Muscle of leg (tissue), 11 donors: Measurements from ENCODE around the gene FBXL16. TPM values are rescaled to one million over a fixed set of nuclear protein-coding genes. Genes with fewer than 3 reads are reported as not detected.

Experiments used
- DNase-seq: peaks from one replicate; pipeline ENCODE4 v3.0.0; 2013
- H3K27ac ChIP-seq: one replicate; pipeline ENCODE4 v1.5.1; 2013; ENCODE audit warnings: mild to moderate bottlenecking, low read length, control low read depth
- H3K27me3 ChIP-seq: one replicate; pipeline ENCODE4 v1.6.1; 2013; ENCODE audit warnings: low read length; ENCODE audit not compliant: control insufficient read depth, insufficient read depth
- H3K36me3 ChIP-seq: one replicate; pipeline ENCODE4 v1.6.1; 2013; ENCODE audit warnings: low read length; ENCODE audit not compliant: control insufficient read depth, insufficient read depth
- H3K4me1 ChIP-seq: one replicate; pipeline ENCODE4 v1.6.1; 2013; ENCODE audit warnings: low read length; ENCODE audit not compliant: control insufficient read depth, insufficient read depth
- H3K4me3 ChIP-seq: one replicate; pipeline ENCODE4 v1.5.1; 2013; ENCODE audit warnings: low read length, control low read depth
- H3K9me3 ChIP-seq: replicated peaks from 2 replicates; pipeline ENCODE4 v1.6.1; 2013; ENCODE audit warnings: low read depth, low read length; ENCODE audit not compliant: control insufficient read depth
- WGBS: methylation state at CpG from one replicate; pipeline ENCODE4 v1.1.5; 2013; ENCODE audit warnings: missing lambda C conversion rate; ENCODE audit not compliant: insufficient coverage; 5-methylcytosine and 5-hydroxymethylcytosine counted together
- polyA plus RNA-seq, 8 donors: library from polyadenylated mRNA; unstranded; fragments of 120-200 nt; gene quantifications; one replicate each; pipeline versions ENCODE4 v1.2.1 to v1.2.3, GENCODE V29; 2013; ENCODE audit warnings: inconsistent platforms in 1 of 8, low replicate concordance in 1 of 8; ENCODE audit not compliant: insufficient read length in 8 of 8, insufficient read depth in 1 of 8
- total RNA-seq: library from RNA; stranded (reverse); fragments of 120-200 nt; gene quantifications from one replicate; pipeline ENCODE4 v1.2.4, GENCODE V29; 2013

FBXL16 gene
- total and polyA plus RNA-seq, 9 donors = 0.18 to 0.87 (median 0.42) TPM; not detected in 1

- H3K36me3 ChIP-seq = peaks cover 25% of the 10 kb centered on the region
- peaks cover 35% of the 10 kb centered on the region for H3K27me3 ChIP-seq
- WGBS = 84% methylated on average over 26 of the region's 26 CpGs
- no peaks in the 10 kb centered on the region for H3K9me3 ChIP-seq
- DNase-seq = no peak
- peak overlapping the region; percentile 80 for H3K27ac ChIP-seq
- H3K4me1 ChIP-seq = peaks cover 27% of the 10 kb centered on the region
- peak overlapping the region; percentile 91 for H3K4me3 ChIP-seq
Measured at GRCh38 chr16:689175-689897, 16.3 kb downstream of the FBXL16 start.

DNA sequence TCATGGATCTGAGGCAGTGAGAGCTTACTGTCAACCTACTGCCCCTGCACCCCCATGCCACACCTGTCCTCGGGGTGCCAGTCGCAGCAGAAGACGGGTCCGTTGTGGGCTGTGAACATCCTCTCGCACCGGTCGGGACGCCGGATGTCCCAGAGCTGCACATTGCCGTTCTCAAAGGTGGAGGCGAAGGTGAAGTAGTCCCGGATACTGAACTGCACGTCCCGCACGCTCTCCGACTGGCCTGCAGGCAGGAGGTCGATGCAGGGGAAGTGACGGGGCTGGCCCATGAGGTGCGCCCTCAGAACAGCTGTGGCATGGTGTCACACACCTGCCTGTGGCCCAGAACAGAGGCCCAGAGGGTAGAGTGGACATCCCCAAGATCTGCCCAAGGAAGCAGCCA is 18.1 kb downstream of the FBXL16 start:
- Histone ChIP-seq H3K36me3 (peaks cover 36% of the 10 kb centered on the region), H3K4me3 (no peak overlapping the region), H3K27ac (no peak overlapping the region), H3K4me1 (peaks cover 37% of the 10 kb centered on the region), H3K27me3 (peaks cover 17% of the 10 kb centered on the region), H3K9me3 (no peaks in the 10 kb centered on the region)
- DNase-seq = no peak
- WGBS = 92% methylated on average over 18 of the region's 19 CpGs

DNA sequence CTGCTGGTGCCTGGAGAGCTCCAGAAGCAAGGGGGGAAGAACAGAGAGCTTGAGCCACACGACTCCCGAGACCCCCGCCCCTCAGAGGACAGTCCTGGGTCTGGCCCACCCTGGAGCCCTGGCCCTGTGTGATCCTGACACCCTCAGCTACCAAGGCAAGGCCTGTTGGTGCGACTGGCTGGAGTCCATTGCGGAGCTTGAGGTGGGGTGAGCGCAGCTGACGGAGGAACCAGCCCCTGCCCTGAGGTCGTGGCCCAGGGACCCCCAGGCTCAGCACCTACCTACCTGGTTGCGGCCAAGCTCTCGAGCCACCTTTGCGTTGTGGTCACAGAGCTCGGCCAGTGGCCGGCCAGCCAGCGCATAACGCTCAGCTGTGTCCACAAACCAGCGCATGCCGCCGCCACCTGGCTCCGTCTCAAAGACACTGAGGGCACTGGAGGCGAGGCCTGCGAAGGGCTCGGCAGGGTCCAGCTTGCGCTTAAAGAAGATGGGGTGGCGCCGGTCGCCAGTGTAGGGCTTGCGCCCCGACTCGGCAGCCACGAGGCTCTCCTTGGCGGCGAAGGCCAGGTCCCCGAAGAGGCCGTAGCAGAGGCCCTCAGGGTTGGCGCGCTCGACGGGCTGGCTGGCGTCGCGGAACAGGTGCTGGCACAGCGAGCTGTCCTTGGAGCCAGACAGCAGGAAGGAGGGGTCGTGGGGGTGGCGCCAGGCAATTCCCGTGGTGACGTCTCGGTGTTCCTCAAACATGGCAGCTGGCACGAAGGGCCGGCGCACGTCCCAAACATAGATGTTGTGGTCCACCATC is 18.9 kb downstream of the FBXL16 start:
- no peak overlapping the region for H3K4me3 ChIP-seq
- peaks cover 45% of the 10 kb centered on the region for H3K36me3 ChIP-seq
- 92% methylated on average over 51 of the region's 51 CpGs for WGBS
- peaks cover 9% of the 10 kb centered on the region for H3K27me3 ChIP-seq
- no peak overlapping the region for H3K27ac ChIP-seq
- H3K4me1 ChIP-seq = peaks cover 41% of the 10 kb centered on the region
- H3K9me3 ChIP-seq = no peaks in the 10 kb centered on the region
- DNase-seq = no peak

DNA sequence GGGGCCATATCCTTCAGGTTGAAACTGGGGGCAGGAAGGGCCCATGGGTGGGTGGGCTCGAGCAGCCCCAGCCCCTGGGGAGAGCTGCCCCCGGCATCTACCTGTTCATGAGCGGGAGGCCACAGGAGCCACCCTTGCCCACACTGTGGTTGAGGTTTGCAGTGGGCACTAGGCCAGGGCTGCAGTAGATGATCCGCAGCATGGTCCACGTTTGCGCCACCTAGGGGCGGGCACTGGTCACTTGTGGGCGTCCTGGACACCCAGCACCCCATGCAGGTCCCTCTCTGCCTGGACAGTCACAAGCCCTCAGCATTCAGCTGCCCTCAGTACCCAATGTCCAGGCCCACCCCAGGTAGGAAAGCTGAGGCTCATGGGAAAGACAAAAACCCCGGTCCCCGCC is 19.6 kb downstream of the FBXL16 start:
- no peak overlapping the region for H3K27ac ChIP-seq
- peaks cover 48% of the 10 kb centered on the region for H3K4me1 ChIP-seq
- H3K27me3 ChIP-seq = peaks cover 3% of the 10 kb centered on the region
- H3K36me3 ChIP-seq = peaks cover 50% of the 10 kb centered on the region
- H3K9me3 ChIP-seq = no peaks in the 10 kb centered on the region
- no peak for DNase-seq
- 72% methylated on average over 9 of the region's 10 CpGs for WGBS
- H3K4me3 ChIP-seq = no peak overlapping the region

DNA sequence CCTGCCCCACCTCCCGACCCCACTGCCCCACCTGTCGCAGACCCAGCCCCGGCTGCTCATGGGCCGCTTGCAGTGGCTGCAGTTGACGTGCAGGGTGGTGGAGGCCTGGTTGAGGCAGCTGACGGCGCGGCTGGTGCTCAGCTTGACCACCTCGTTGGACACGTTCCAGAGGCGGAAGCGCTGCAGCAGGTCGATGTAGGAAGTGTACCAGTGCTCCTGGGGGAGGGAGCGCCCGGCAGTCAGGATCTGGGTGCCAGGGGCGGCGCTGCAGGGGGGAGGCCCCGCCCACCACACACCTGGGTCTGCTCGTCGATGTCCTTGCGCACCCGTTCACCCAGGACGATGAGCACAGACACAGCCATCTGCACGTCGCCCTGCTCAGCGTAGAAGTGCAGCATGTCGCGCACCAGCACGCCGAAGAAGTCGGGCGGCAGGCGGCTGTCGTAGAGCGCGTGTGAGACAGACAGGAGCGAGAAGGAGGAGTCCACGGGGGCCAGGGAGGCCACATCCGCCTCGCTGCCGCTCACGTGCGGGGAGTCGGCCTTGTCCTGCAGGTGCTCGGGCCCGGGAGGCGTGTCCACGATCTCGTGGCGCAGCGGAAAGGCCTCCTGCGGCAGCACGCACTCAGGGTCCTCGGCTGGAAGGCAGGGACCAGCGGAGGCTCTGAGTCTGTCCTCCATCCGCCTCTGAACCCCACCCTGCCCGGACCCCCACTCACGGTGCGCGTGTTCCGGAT is 20.5 kb downstream of the FBXL16 start:
- Histone ChIP-seq H3K27ac (no peak overlapping the region), H3K9me3 (no peaks in the 10 kb centered on the region), H3K4me1 (peaks cover 45% of the 10 kb centered on the region), H3K27me3 (no peaks in the 10 kb centered on the region), H3K36me3 (peaks cover 50% of the 10 kb centered on the region), H3K4me3 (peak overlapping the region; percentile 61)
- DNase-seq = peak; percentile 41
- 88% methylated on average over 61 of the region's 61 CpGs for WGBS

- peak; percentile 98 for DNase-seq
- H3K36me3 ChIP-seq = peaks cover 50% of the 10 kb centered on the region
- peaks cover 42% of the 10 kb centered on the region for H3K4me1 ChIP-seq
- H3K9me3 ChIP-seq = no peaks in the 10 kb centered on the region
- no peaks in the 10 kb centered on the region for H3K27me3 ChIP-seq
- WGBS = 3% methylated on average over 91 of the region's 91 CpGs
- H3K4me3 ChIP-seq = peak within 1 kb of the TSS; percentile 61
- H3K27ac ChIP-seq = peak within 1 kb of the TSS; percentile 42
Measured at GRCh38 chr16:684071-684794, 21.4 kb downstream of the FBXL16 start, which contains the start of gene JMJD8. Gene JMJD8, minus strand, starts transcription at chr16:684334. Its CDS starts 15 bp downstream, at chr16:684319.

GRCh38 chr16:683396-684070 is 22.1 kb downstream of the FBXL16 start:
- 4% methylated on average over 45 of the region's 57 CpGs for WGBS
- Histone ChIP-seq H3K9me3 (no peaks in the 10 kb centered on the region), H3K27me3 (no peaks in the 10 kb centered on the region), H3K27ac (no peak overlapping the region), H3K4me1 (peaks cover 44% of the 10 kb centered on the region), H3K4me3 (peak overlapping the region; percentile 61), H3K36me3 (peaks cover 50% of the 10 kb centered on the region)
- DNase-seq = no peak

- 80% methylated on average over 35 of the region's 36 CpGs for WGBS
- Histone ChIP-seq H3K4me1 (peaks cover 44% of the 10 kb centered on the region), H3K36me3 (peaks cover 50% of the 10 kb centered on the region)
Measured at GRCh38 chr16:682493-683395, 22.9 kb downstream of the FBXL16 start.

More at GRCh38 chr16:682493-683395, 22.9 kb downstream of the FBXL16 start:
- Histone ChIP-seq H3K9me3 (no peaks in the 10 kb centered on the region), H3K27ac (no peak overlapping the region), H3K4me3 (no peak overlapping the region), H3K27me3 (peaks cover 5% of the 10 kb centered on the region)
- DNase-seq = no peak
